GM12878 (cell line): ENCODE results near the gene NCKAP5L. TPM values are rescaled to one million over a fixed set of nuclear protein-coding genes. Genes with fewer than 3 reads are reported as not detected.

Experiments
- ATAC-seq: fragments of 200-7000 bp; cut with Tn5 transposase; 3 replicates; pipeline ENCODE4 v1.9.1; 2020; ENCODE audit warnings: mild to moderate bottlenecking, moderate library complexity
- BruUV-seq: library from RNA; stranded (reverse); fragments of 400-500 nt; replicated peaks from 2 replicates; lab custom pipeline; 2021; lab: Mats Ljungman, UMichigan
- CTCF ChIA-PET: fragments of 300-600 bp; sonication (Branson Sonifier 250); formaldehyde crosslinking; extraction: SDS; loops from one replicate; lab custom pipeline; 2021; ENCODE audit warnings: inconsistent platforms; lab: Yijun Ruan, JAX
- POLR2A ChIA-PET: fragments of 350-600 bp; formaldehyde crosslinking; extraction: SDS; loops from one replicate; lab custom pipeline; 2021; ENCODE audit warnings: inconsistent platforms; lab: Charles Lee
- RAD21 ChIA-PET: fragments of 300-600 bp; sonication (Branson Sonifier 250); formaldehyde crosslinking; loops from one replicate; lab custom pipeline; 2023; ENCODE audit warnings: antibody characterized with exemption; ENCODE audit not compliant: unreplicated experiment; lab: Charles Lee
- SMC1A ChIA-PET: fragments of 300-600 bp; sonication (Branson Sonifier 250); formaldehyde crosslinking; loops from one replicate; lab custom pipeline; 2023; ENCODE audit not compliant: unreplicated experiment, uncharacterized antibody; lab: Charles Lee
- DNase-seq: peaks from one replicate; pipeline ENCODE4 v3.0.0-alpha.2; 2011; ENCODE audit warnings: low read depth, low spot score
- FAIRE-seq: peaks from 3 replicates; lab custom pipeline; 2011; peaks lifted over from hg19 to GRCh38; lab: Jason Lieb, UNC
- H2AFZ ChIP-seq: 2 replicates; pipeline ENCODE4 v1.6.0; 2011; ENCODE audit warnings: low read depth, low read length, control low read depth; ENCODE audit not compliant: control insufficient read depth
- H3K27ac ChIP-seq: 2 replicates; pipeline ENCODE4 v1.5.1; 2011; ENCODE audit warnings: control low read depth; ENCODE audit not compliant: control insufficient read depth, insufficient read depth
- H3K27me3 ChIP-seq, 2 experiments: replicated peaks in 1 of 2; 2 replicates each; pipeline versions ENCODE4 v1.6.0 to v1.6.1; 2011; ENCODE audit warnings: low read length in 1 of 2; ENCODE audit not compliant: control insufficient read depth in 2 of 2, insufficient read depth in 2 of 2
- H3K36me3 ChIP-seq, 2 experiments: 2 replicates each; pipeline ENCODE4 v1.5.1; 2011; ENCODE audit warnings: low read length in 1 of 2; ENCODE audit not compliant: control insufficient read depth in 2 of 2, insufficient read depth in 2 of 2
- H3K4me1 ChIP-seq: 2 replicates; pipeline ENCODE4 v1.6.1; 2011; ENCODE audit warnings: mild to moderate bottlenecking, low read length, moderate library complexity, mixed read lengths; ENCODE audit not compliant: control insufficient read depth, insufficient read depth
- H3K4me2 ChIP-seq: 2 replicates; pipeline ENCODE4 v1.6.0; 2011; ENCODE audit warnings: control low read depth; ENCODE audit not compliant: control insufficient read depth, insufficient read depth
- H3K4me3 ChIP-seq: fragments of 200-600 bp; sonication (generic); 2 replicates; pipeline ENCODE4 v1.5.1; 2016
- H3K79me2 ChIP-seq: 2 replicates; pipeline ENCODE4 v1.6.0; 2011; ENCODE audit warnings: low read length; ENCODE audit not compliant: control insufficient read depth, insufficient read depth
- H3K9ac ChIP-seq: 2 replicates; pipeline ENCODE4 v1.8.0; 2011; ENCODE audit warnings: low read length, control low read depth, mixed read lengths; ENCODE audit not compliant: control insufficient read depth, insufficient read depth
- H3K9me3 ChIP-seq: replicated peaks from 3 replicates; pipeline ENCODE4 v1.5.1; 2011; ENCODE audit warnings: mild to moderate bottlenecking, low read length; ENCODE audit not compliant: control insufficient read depth, insufficient read depth
- H4K20me1 ChIP-seq: 2 replicates; pipeline ENCODE4 v1.6.0; 2011; ENCODE audit not compliant: control insufficient read depth, insufficient read depth
- BCL11A ChIP-seq: IDR thresholded peaks from 2 replicates; pipeline ENCODE4 v1.6.1; 2011; ENCODE audit warnings: low read depth, low read length
- ETV6 ChIP-seq, 2 experiments: fragments of 450-650 bp in 1 of 2; IDR thresholded peaks in 1 of 2; conservative IDR thresholded peaks in 1 of 2; 2 replicates each; pipeline ENCODE4 v1.6.1; 2014; ENCODE audit warnings: antibody characterized with exemption in 1 of 2, borderline replicate concordance in 1 of 2, low read depth in 1 of 2, mild to moderate bottlenecking in 1 of 2, moderate library complexity in 1 of 2
- FOXK2 ChIP-seq: fragments of 450-650 bp; IDR thresholded peaks from 2 replicates; pipeline ENCODE4 v1.6.1; 2017; ENCODE audit warnings: mild to moderate bottlenecking, moderate library complexity
- JUND ChIP-seq: IDR thresholded peaks from 2 replicates; pipeline ENCODE4 v1.6.1; 2012; ENCODE audit warnings: low read depth, mild to moderate bottlenecking, low read length, improper control_type of control experiment, moderate library complexity
- NR2F1 ChIP-seq: fragments of 450-650 bp; conservative IDR thresholded peaks from 2 replicates; pipeline ENCODE4 v1.6.1; 2017; ENCODE audit warnings: mild to moderate bottlenecking
- PAX5 ChIP-seq: IDR thresholded peaks from 2 replicates; pipeline ENCODE4 v1.6.1; 2011; ENCODE audit warnings: low read depth, low read length, borderline replicate concordance
- POLR2A ChIP-seq: IDR thresholded peaks from 2 replicates; pipeline ENCODE4 v1.6.1; 2011; ENCODE audit warnings: low read depth, mild to moderate bottlenecking, low read length
- POLR2AphosphoS2 ChIP-seq: IDR thresholded peaks from 2 replicates; pipeline ENCODE4 v1.6.1; 2011; ENCODE audit warnings: low read depth, mild to moderate bottlenecking, low read length, improper control_type of control experiment, moderate library complexity
- RELA ChIP-seq: fragments of 450-650 bp; IDR thresholded peaks from 2 replicates; pipeline ENCODE4 v1.8.0; 2014; ENCODE audit warnings: borderline replicate concordance; ENCODE audit not compliant: partially characterized antibody
- SIX5 ChIP-seq: IDR thresholded peaks from 2 replicates; pipeline ENCODE4 v1.6.1; 2011; ENCODE audit warnings: mild to moderate bottlenecking, low read depth, low read length, moderate library complexity; ENCODE audit not compliant: severe bottlenecking
- SMAD1 ChIP-seq: fragments of 450-650 bp; IDR thresholded peaks from 2 replicates; pipeline ENCODE4 v1.6.1; 2018; ENCODE audit warnings: mild to moderate bottlenecking, low read depth; ENCODE audit not compliant: partially characterized antibody
- TCF3 ChIP-seq: IDR thresholded peaks from 2 replicates; pipeline ENCODE4 v1.6.1; 2012; ENCODE audit warnings: low read depth, mild to moderate bottlenecking, low read length, borderline replicate concordance; ENCODE audit not compliant: insufficient read depth
- YBX1 ChIP-seq: fragments of 450-650 bp; IDR thresholded peaks from 2 replicates; pipeline ENCODE4 v1.6.1; 2016; ENCODE audit warnings: antibody characterized with exemption
- ZNF217 ChIP-seq: fragments of 450-650 bp; IDR thresholded peaks from 2 replicates; pipeline ENCODE4 v1.6.1; 2017; ENCODE audit warnings: antibody characterized with exemption, mild to moderate bottlenecking
- ZNF274 ChIP-seq: IDR thresholded peaks from one replicate; pipeline ENCODE4 v1.8.0; 2011; ENCODE audit not compliant: insufficient read length, insufficient read depth
- WGBS: methylation state at CpG from one replicate; pipeline ENCODE4 v1.1.6; 2016; ENCODE audit warnings: low lambda C conversion rate; ENCODE audit not compliant: insufficient replicate concordance, insufficient coverage; ENCODE audit errors: missing lambda C conversion rate; 5-methylcytosine and 5-hydroxymethylcytosine counted together
- in situ Hi-C: fragments of 300-500 bp; cut with MboI; formaldehyde crosslinking; loops from 9 replicates; pipeline ENCODE4 v1.14.3; 2018; ENCODE audit warnings: mixed read lengths
- intact Hi-C: fragments of 100-400 bp; cut with micrococcal nuclease; formaldehyde crosslinking; loops from one replicate; pipeline ENCODE4 v1.14.2; 2022; ENCODE audit not compliant: unreplicated experiment
- polyA plus RNA-seq, 11 experiments: library from polyadenylated mRNA; depleted of rRNA in 4 of 11; unstranded in 6 of 11; stranded (reverse) in 5 of 11; fragments of >200 nt; fragmentation: Nextera tagmentation in 4 of 11; fragmentation: Illumina TruSeq in 1 of 11; extraction: Ambion mirVana in 4 of 11; extraction: Trizol in 1 of 11; gene quantifications; 1 replicate in 1 of 11; 2 replicates in 10 of 11; pipeline versions ENCODE4 v1.2.1 to v1.2.3, GENCODE V29; 2011 to 2016; ENCODE audit warnings: inconsistent platforms in 2 of 11, missing spikeins in 2 of 11, low read depth in 1 of 11
- total RNA-seq, 4 experiments: library from RNA; depleted of rRNA in 3 of 4; stranded (reverse); fragments of >200 nt in 3 of 4; fragmentation: Illumina TruSeq in 1 of 4; extraction: Trizol in 1 of 4; gene quantifications; 2 replicates each; pipeline versions ENCODE4 v1.2.1 to v1.2.3, GENCODE V29; 2013 to 2021
- TF ChIP-seq, protein P1 (sequence below): fragments of 450-650 bp; IDR thresholded peaks from 2 replicates; pipeline ENCODE4 v1.6.1; 2017; ENCODE audit warnings: mild to moderate bottlenecking, low read depth, inconsistent platforms; ENCODE audit not compliant: poor library complexity, severe bottlenecking
- TF ChIP-seq, protein P2 (sequence below): fragments of 450-650 bp; IDR thresholded peaks from 2 replicates; pipeline ENCODE4 v1.6.1; 2017; ENCODE audit warnings: borderline replicate concordance
- TF ChIP-seq, protein P3 (sequence below): fragments of 450-650 bp; IDR thresholded peaks from 2 replicates; pipeline ENCODE4 v1.6.1; 2016; ENCODE audit warnings: mild to moderate bottlenecking

The NCKAP5L gene
- total and polyA plus RNA-seq, 10 of the 15 experiments (the other 5 are each of a cell fraction or from before 2014, with no cell fraction given), result 0.03 to 15.8 (median 4.4) TPM

DNA sequence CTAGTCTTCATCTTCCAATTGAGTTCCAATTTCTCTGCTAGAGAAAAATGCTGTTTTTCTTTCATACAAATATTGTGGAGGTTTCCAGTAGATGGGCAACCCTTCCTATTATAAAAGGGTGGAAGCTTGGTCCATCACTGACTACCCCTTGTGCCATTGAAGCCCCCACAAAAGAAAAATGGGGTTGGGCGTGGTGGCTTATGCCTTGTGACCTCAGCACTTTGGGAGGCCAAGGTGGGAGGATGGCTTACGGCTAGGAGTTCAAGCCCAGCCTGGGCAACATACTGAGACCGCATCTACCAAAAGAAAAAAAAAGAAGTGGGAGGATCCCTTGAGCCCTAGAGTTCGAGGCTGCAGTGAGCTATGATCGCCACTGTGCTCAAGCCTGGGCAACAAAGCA is 22.8 kb downstream of the NCKAP5L start:
- Histone ChIP-seq H2AFZ (no peak overlapping the region), H3K4me2 (no peak overlapping the region), H3K36me3 (peaks cover 2 to 17% of the 10 kb centered on the region in 2 experiments; a peak in 3 of 4 replicates), H3K79me2 (no peaks in the 10 kb centered on the region), H3K9me3 (no peaks in the 10 kb centered on the region), H3K27me3 (no peaks in the 10 kb centered on the region), H3K4me1 (no peaks in the 10 kb centered on the region; the same call in 1 of the 2 replicates), H3K9ac (no peak overlapping the region), H3K27ac (no peak overlapping the region), H3K4me3 (no peak overlapping the region), H4K20me1 (no peaks in the 10 kb centered on the region)
- RAD21 ChIA-PET, result no interaction called here
- in situ Hi-C loops (no loop called here), intact Hi-C loops (no loop called here)
- FAIRE-seq, result no peak
- 48% methylated on average over 5 of the region's 5 CpGs for WGBS
- POLR2A ChIA-PET, result no interaction called here
- ATAC-seq, result no peak
- CTCF ChIA-PET, result interaction anchor here (0.6 to 1.1 kb wide), 4 partner anchors 10 to 162 kb away, joined by 3 read pairs; no protein-coding TSS in a partner anchor
- BruUV-seq, result no TSS peak
- SMC1A ChIA-PET, result interaction anchor here (1.1 to 1.9 kb wide), 4 partner anchors 34 to 64 kb away, joined by 3 to 5 read pairs (median 4); partner anchors contain the start of genes BCDIN3D and TMBIM6
- no peak for DNase-seq
- TF ChIP-seq YBX1 (no peak), SMAD1 (no peak), JUND (no peak), POLR2A (no peak), PAX5 (no peak), BCL11A (no peak), ZNF274 (no peak), TCF3 (no peak), SIX5 (no peak), NR2F1 (no peak), FOXK2 (no peak), POLR2AphosphoS2 (no peak), ETV6 (conservative IDR thresholded peaks at IDR 0.05 in 1 of 2, IDR thresholded peaks at IDR 0.05 in 1 of 2; ENCODE audit: borderline replicate concordance in 1 of 2, low read depth in 1 of 2) (no peak), ZNF217 (no peak), RELA (no peak)
- TF ChIP-seq, protein P1, sequence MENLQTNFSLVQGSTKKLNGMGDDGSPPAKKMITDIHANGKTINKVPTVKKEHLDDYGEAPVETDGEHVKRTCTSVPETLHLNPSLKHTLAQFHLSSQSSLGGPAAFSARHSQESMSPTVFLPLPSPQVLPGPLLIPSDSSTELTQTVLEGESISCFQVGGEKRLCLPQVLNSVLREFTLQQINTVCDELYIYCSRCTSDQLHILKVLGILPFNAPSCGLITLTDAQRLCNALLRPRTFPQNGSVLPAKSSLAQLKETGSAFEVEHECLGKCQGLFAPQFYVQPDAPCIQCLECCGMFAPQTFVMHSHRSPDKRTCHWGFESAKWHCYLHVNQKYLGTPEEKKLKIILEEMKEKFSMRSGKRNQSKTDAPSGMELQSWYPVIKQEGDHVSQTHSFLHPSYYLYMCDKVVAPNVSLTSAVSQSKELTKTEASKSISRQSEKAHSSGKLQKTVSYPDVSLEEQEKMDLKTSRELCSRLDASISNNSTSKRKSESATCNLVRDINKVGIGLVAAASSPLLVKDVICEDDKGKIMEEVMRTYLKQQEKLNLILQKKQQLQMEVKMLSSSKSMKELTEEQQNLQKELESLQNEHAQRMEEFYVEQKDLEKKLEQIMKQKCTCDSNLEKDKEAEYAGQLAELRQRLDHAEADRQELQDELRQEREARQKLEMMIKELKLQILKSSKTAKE, result no peak
- TF ChIP-seq, protein P2, sequence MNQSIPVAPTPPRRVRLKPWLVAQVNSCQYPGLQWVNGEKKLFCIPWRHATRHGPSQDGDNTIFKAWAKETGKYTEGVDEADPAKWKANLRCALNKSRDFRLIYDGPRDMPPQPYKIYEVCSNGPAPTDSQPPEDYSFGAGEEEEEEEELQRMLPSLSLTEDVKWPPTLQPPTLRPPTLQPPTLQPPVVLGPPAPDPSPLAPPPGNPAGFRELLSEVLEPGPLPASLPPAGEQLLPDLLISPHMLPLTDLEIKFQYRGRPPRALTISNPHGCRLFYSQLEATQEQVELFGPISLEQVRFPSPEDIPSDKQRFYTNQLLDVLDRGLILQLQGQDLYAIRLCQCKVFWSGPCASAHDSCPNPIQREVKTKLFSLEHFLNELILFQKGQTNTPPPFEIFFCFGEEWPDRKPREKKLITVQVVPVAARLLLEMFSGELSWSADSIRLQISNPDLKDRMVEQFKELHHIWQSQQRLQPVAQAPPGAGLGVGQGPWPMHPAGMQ, result no peak
- TF ChIP-seq, protein P3, sequence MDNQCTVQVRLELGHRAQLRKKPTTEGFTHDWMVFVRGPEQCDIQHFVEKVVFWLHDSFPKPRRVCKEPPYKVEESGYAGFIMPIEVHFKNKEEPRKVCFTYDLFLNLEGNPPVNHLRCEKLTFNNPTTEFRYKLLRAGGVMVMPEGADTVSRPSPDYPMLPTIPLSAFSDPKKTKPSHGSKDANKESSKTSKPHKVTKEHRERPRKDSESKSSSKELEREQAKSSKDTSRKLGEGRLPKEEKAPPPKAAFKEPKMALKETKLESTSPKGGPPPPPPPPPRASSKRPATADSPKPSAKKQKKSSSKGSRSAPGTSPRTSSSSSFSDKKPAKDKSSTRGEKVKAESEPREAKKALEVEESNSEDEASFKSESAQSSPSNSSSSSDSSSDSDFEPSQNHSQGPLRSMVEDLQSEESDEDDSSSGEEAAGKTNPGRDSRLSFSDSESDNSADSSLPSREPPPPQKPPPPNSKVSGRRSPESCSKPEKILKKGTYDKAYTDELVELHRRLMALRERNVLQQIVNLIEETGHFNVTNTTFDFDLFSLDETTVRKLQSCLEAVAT, result no peak
